ENCODE results near the gene CCND1. TPM values are rescaled to one million over a fixed set of nuclear protein-coding genes. Genes with fewer than 3 reads are reported as not detected.

The CCND1 gene
- total and polyA plus RNA-seq, 2 of the 8 experiments (the other 6 are each of a cell fraction or from before 2014, with no cell fraction given) = 64.5 to 170 TPM

- no peak for TF ChIP-seq CTBP2 (IDR thresholded peaks at IDR 0.05; ENCODE audit: borderline replicate concordance, insufficient read depth, insufficient read length, low read length)
Measured at GRCh38 chr11:69692422-69692821, 51.5 kb downstream of the CCND1 start (continued).

Measured in H1 (cell line).